H1 (cell line): ENCODE data around the gene NFIA. TPM values are rescaled to one million over a fixed set of nuclear protein-coding genes. Genes with fewer than 3 reads are reported as not detected.

Source experiments
- CBX8 ChIP-seq: fragments of 300-800, 300-1000 bp; sonication (generic); IDR thresholded peaks from 2 replicates; pipeline ENCODE4 v1.7.1; 2016; ENCODE audit warnings: low read depth, low read length, borderline replicate concordance
- FOSL1 ChIP-seq: IDR thresholded peaks from 2 replicates; pipeline ENCODE4 v1.6.1; 2011; ENCODE audit warnings: mild to moderate bottlenecking, low read depth, low read length, moderate library complexity; ENCODE audit not compliant: insufficient read depth
- HDAC6 ChIP-seq: IDR thresholded peaks from one replicate; pipeline ENCODE4 v1.7.1; 2012; ENCODE audit warnings: low read depth, mild to moderate bottlenecking, inconsistent platforms, low read length, moderate library complexity
- RNF2 ChIP-seq: fragments of 200-900, 300-1000 bp; sonication (generic); IDR thresholded peaks from 2 replicates; pipeline ENCODE4 v1.7.1; 2016; ENCODE audit warnings: borderline replicate concordance, low read depth, mild to moderate bottlenecking, antibody characterized with exemption, low read length; ENCODE audit not compliant: poor library complexity, severe bottlenecking; ENCODE audit errors: missing control alignments
- polyA plus RNA-seq, 7 experiments: library from polyadenylated mRNA; depleted of rRNA in 3 of 7; stranded (reverse) in 5 of 7; unstranded in 2 of 7; fragments of >200 nt in 5 of 7; fragments of 200-250 nt in 2 of 7; gene quantifications; 1 replicate in 5 of 7; 2 replicates in 1 of 7; 4 replicates in 1 of 7; pipeline versions ENCODE4 v1.2.1 to v1.2.3, GENCODE V29; 2011 to 2013; ENCODE audit warnings: missing spikeins in 2 of 7, mixed read lengths in 2 of 7
- total RNA-seq: library from RNA; stranded (reverse); fragmentation: NEBNext Ultra II Directional; extraction: Animal tissue kit (Norgen Biotek cat#: 25700); gene quantifications from 2 replicates; pipeline ENCODE4 v1.2.1, GENCODE V29; 2021

The NFIA gene
- total and polyA plus RNA-seq, 2 of the 8 experiments (the other 6 are each of a cell fraction or from before 2014, with no cell fraction given) = 1.8 to 2.3 TPM

DNA sequence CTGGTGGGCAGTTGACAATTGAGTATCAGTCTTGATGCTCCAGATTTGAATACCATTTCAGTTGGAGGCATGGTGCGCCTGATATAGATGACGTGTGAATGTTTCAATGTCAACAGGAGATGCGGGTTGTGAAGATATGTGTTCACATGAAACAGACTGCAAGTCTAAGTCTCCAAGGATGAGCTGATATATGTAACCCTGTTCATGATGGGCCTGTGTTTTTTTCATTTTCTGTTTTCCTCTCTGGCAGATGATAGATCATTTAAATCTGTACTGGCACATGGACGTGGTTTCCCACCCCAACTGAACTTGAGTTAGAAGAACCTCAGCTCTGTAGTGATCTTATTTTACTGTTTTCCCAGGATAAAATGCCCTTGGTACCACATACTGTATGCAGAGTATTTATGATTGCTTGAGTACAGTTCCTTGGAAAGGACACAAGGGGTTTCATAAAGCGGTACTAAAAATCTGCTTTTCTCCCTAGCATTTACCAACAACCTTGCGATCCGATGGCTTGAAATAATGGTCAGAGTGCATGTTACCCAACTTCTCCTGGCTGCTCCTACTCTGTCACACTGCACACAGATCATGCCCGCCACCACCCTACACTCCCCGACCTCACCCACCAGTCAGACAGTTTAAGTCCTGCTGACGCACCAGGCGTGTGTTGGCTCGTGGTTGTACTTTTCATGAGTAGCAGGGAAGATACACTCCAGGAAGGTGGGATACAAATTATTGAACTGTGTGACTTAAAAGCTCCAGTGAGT is 131.1 kb downstream of the NFIA start (continued):
- TF ChIP-seq RNF2 = no peak
- no peak for TF ChIP-seq HDAC6
- no peak for TF ChIP-seq FOSL1
- no peak for TF ChIP-seq CBX8
